ENCODE data around the gene GTF2IRD1.

DNA sequence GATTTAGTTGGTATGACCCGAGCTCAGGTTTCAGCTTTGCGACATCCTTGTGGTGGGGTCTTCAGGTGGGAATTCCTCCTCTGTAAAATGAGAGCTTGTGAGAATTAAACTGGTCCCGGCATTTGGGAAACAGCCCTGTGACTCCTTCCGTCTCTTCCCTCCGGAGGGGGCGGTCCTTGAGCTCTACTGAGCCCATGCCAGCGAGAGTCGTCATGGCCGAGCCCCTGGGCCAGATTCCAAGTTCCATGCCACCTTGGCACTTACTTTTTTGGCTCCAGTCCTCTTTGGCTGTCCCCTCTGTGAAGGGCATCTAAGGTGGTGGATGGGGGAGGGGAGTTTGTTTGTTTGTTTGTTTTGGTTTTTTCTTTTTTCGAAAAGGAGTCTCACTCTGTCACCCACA lies 47.6 kb downstream of the GTF2IRD1 start:
- TF ChIP-seq, protein P1, sequence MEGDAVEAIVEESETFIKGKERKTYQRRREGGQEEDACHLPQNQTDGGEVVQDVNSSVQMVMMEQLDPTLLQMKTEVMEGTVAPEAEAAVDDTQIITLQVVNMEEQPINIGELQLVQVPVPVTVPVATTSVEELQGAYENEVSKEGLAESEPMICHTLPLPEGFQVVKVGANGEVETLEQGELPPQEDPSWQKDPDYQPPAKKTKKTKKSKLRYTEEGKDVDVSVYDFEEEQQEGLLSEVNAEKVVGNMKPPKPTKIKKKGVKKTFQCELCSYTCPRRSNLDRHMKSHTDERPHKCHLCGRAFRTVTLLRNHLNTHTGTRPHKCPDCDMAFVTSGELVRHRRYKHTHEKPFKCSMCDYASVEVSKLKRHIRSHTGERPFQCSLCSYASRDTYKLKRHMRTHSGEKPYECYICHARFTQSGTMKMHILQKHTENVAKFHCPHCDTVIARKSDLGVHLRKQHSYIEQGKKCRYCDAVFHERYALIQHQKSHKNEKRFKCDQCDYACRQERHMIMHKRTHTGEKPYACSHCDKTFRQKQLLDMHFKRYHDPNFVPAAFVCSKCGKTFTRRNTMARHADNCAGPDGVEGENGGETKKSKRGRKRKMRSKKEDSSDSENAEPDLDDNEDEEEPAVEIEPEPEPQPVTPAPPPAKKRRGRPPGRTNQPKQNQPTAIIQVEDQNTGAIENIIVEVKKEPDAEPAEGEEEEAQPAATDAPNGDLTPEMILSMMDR (IDR thresholded peaks at IDR 0.05): no peak
- no peak for TF ChIP-seq POLR2A (IDR thresholded peaks at IDR 0.05)
